A549 treated with GW870086 at 1 μM for 4 hours (cell line): ENCODE measurements around the gene MAGI2. TPM values are rescaled to one million over a fixed set of nuclear protein-coding genes. Genes with fewer than 3 reads are reported as not detected.

Experiments used
- total RNA-seq: library from RNA; stranded (reverse); fragments of 200-300 nt; extraction: Qiagen RNA extraction; gene quantifications from 5 replicates; pipeline ENCODE4 v1.2.3, GENCODE V29; 2022; ENCODE audit warnings: low read depth

The MAGI2 gene
- 0.21 to 0.45 TPM (median 0.36 TPM) in 5 replicates for total RNA-seq

GRCh38 chr7:79453558-79454360 is at the start of gene MAGI2:
MAGI2 (minus strand) TSS chr7:79453667; CDS start chr7:79453320, 347 bp downstream.

